Trophoblast cell (in vitro differentiated cells and primary cell): ENCODE results near the gene TBC1D22A.

Experiments
- DNase-seq, 2 donors: peaks; one replicate each; pipeline ENCODE4 v3.0.0-alpha.2; 2016
- H2AFZ ChIP-seq: 2 replicates; pipeline ENCODE4 v1.6.1; 2013; ENCODE audit warnings: low read length, moderate library complexity, mild to moderate bottlenecking; ENCODE audit not compliant: insufficient read depth, poor library complexity
- H2AK5ac ChIP-seq: 2 replicates; pipeline ENCODE4 v1.6.1; 2013; ENCODE audit warnings: mild to moderate bottlenecking, low read length
- H2BK120ac ChIP-seq: 2 replicates; pipeline ENCODE4 v1.6.1; 2013; ENCODE audit warnings: low read length, mild to moderate bottlenecking, moderate library complexity; ENCODE audit not compliant: insufficient read depth, poor library complexity
- H2BK12ac ChIP-seq: 2 replicates; pipeline ENCODE4 v1.6.1; 2013; ENCODE audit warnings: mild to moderate bottlenecking, low read length, moderate library complexity
- H2BK5ac ChIP-seq: 2 replicates; pipeline ENCODE4 v1.6.1; 2013; ENCODE audit warnings: low read length, low read depth, moderate library complexity, mild to moderate bottlenecking; ENCODE audit not compliant: poor library complexity
- H3K14ac ChIP-seq: 2 replicates; pipeline ENCODE4 v1.6.1; 2013; ENCODE audit warnings: mild to moderate bottlenecking, low read length
- H3K18ac ChIP-seq: 2 replicates; pipeline ENCODE4 v1.6.1; 2013; ENCODE audit warnings: mild to moderate bottlenecking, low read length
- H3K23ac ChIP-seq: 2 replicates; pipeline ENCODE4 v1.6.1; 2013; ENCODE audit warnings: low read length
- H3K27ac ChIP-seq: 2 replicates; pipeline ENCODE4 v1.5.1; 2013; ENCODE audit warnings: low read depth, mild to moderate bottlenecking, inconsistent platforms, low read length, moderate library complexity
- H3K27me3 ChIP-seq: 2 replicates; pipeline ENCODE4 v1.6.1; 2013; ENCODE audit warnings: inconsistent platforms, mild to moderate bottlenecking, low read length, moderate library complexity; ENCODE audit not compliant: insufficient read depth
- H3K36me3 ChIP-seq, 2 experiments: 1 replicate in 1 of 2; 2 replicates in 1 of 2; pipeline ENCODE4 v1.6.1; 2013; ENCODE audit warnings: low read length in 2 of 2, mild to moderate bottlenecking in 2 of 2, moderate library complexity in 1 of 2; ENCODE audit not compliant: insufficient read depth in 2 of 2, control insufficient read depth in 1 of 2
- H3K4ac ChIP-seq: 2 replicates; pipeline ENCODE4 v1.6.1; 2013; ENCODE audit warnings: low read depth, mild to moderate bottlenecking, low read length, moderate library complexity
- H3K4me1 ChIP-seq, 2 experiments: 1 replicate in 1 of 2; 2 replicates in 1 of 2; pipeline ENCODE4 v1.6.1; 2013; ENCODE audit warnings: low read length in 2 of 2, mild to moderate bottlenecking in 2 of 2, moderate library complexity in 1 of 2; ENCODE audit not compliant: insufficient read depth in 2 of 2, control insufficient read depth in 1 of 2
- H3K4me2 ChIP-seq: 2 replicates; pipeline ENCODE4 v1.6.1; 2013; ENCODE audit warnings: inconsistent platforms, mild to moderate bottlenecking, low read length, moderate library complexity
- H3K4me3 ChIP-seq: 2 replicates; pipeline ENCODE4 v1.5.1; 2013; ENCODE audit warnings: mild to moderate bottlenecking, low read depth, low read length, inconsistent platforms
- H3K79me1 ChIP-seq: one replicate; pipeline ENCODE4 v1.6.1; 2013; ENCODE audit warnings: low read length
- H3K79me2 ChIP-seq: 2 replicates; pipeline ENCODE4 v1.6.1; 2013; ENCODE audit warnings: low read length, mild to moderate bottlenecking; ENCODE audit not compliant: control insufficient read depth, insufficient read depth, poor library complexity
- H3K9ac ChIP-seq: 2 replicates; pipeline ENCODE4 v1.6.1; 2013; ENCODE audit warnings: mild to moderate bottlenecking, low read length
- H3K9me3 ChIP-seq: 2 replicates; pipeline ENCODE4 v1.6.1; 2013; ENCODE audit warnings: low read depth, mild to moderate bottlenecking, control low read depth, inconsistent platforms, low read length; ENCODE audit not compliant: insufficient read depth
- H4K12ac ChIP-seq: 2 replicates; pipeline ENCODE4 v1.6.1; 2013; ENCODE audit warnings: low read depth, mild to moderate bottlenecking, low read length, moderate library complexity
- H4K8ac ChIP-seq: 2 replicates; pipeline ENCODE4 v1.6.1; 2013; ENCODE audit warnings: low read depth, mild to moderate bottlenecking, low read length, moderate library complexity
- H4K91ac ChIP-seq: one replicate; pipeline ENCODE4 v1.6.1; 2013; ENCODE audit warnings: low read depth, mild to moderate bottlenecking, low read length, moderate library complexity
- WGBS: extraction: QIAGEN DNeasy Blood & Tissue Kit; methylation state at CpG from one replicate; pipeline ENCODE4 v1.1.7; 2013; ENCODE audit warnings: missing lambda C conversion rate; ENCODE audit not compliant: insufficient read length, insufficient coverage; ENCODE audit errors: extremely low coverage; 5-methylcytosine and 5-hydroxymethylcytosine counted together

TBC1D22A gene

GRCh38 chr22:47148956-47149728 lies 386.7 kb downstream of the TBC1D22A start:
- H3K9me3 ChIP-seq = no peaks in the 10 kb centered on the region
- no peak overlapping the region for H3K18ac ChIP-seq
- H3K27ac ChIP-seq = no peak overlapping the region
- no peak overlapping the region for H2BK12ac ChIP-seq
- DNase-seq = no peak
- no peak overlapping the region for H4K12ac ChIP-seq
- no CpG with 5 or more reads among the region's 31 CpGs for WGBS
- H2AK5ac ChIP-seq = no peak overlapping the region
- no peak overlapping the region for H3K9ac ChIP-seq
- no peak overlapping the region for H4K91ac ChIP-seq
- no peak overlapping the region for H4K8ac ChIP-seq
- H3K4me2 ChIP-seq = no peak overlapping the region
- H3K27me3 ChIP-seq = no peaks in the 10 kb centered on the region
- H3K79me1 ChIP-seq = peaks cover 3% of the 10 kb centered on the region
- no peak overlapping the region for H3K14ac ChIP-seq
- H3K4ac ChIP-seq = no peak overlapping the region
- no peaks in the 10 kb centered on the region for H3K79me2 ChIP-seq
- H2AFZ ChIP-seq = no peak overlapping the region
- H2BK120ac ChIP-seq = no peak overlapping the region
- no peak overlapping the region for H3K23ac ChIP-seq
- peaks cover 8 to 10% of the 10 kb centered on the region in 2 experiments for H3K4me1 ChIP-seq
- H3K36me3 ChIP-seq = no peaks in the 10 kb centered on the region
- H3K4me3 ChIP-seq = no peak overlapping the region
- H2BK5ac ChIP-seq = no peak overlapping the region

DNA sequence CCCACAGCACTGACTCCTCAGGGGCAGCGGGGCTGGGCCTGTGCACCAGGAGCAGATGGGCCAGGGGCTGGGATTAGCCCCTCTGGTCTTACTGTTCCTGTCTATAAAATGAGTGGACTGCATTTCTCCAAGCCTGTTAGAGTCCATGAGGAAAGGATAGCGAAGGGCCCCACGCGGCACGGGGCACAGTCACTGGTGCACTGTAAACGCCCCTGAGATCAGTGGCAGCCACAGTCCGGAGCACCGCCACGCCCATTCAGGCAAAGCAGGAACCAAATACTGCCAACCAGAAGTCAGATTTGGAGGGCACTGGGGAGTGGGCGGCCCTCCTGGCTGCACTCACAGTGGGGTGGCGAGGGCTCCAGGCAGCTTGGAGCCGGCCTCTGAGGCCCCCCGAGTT lies 387.5 kb downstream of the TBC1D22A start:
- H3K23ac ChIP-seq = no peak overlapping the region
- no peak overlapping the region for H2BK12ac ChIP-seq
- no peak overlapping the region for H2AK5ac ChIP-seq
- no peak overlapping the region for H3K14ac ChIP-seq
- H3K27ac ChIP-seq = no peak overlapping the region
- H3K18ac ChIP-seq = no peak overlapping the region
- no peaks in the 10 kb centered on the region for H3K9me3 ChIP-seq
- DNase-seq = no peak
- H2BK120ac ChIP-seq = no peak overlapping the region
- peaks cover 3% of the 10 kb centered on the region for H3K79me1 ChIP-seq
- H3K79me2 ChIP-seq = no peaks in the 10 kb centered on the region
- WGBS = no CpG with 5 or more reads among the region's 13 CpGs
- no peaks in the 10 kb centered on the region for H3K36me3 ChIP-seq
- H3K4ac ChIP-seq = no peak overlapping the region
- H3K4me3 ChIP-seq = no peak overlapping the region
- no peak overlapping the region for H4K8ac ChIP-seq
- H3K27me3 ChIP-seq = no peaks in the 10 kb centered on the region
- H2AFZ ChIP-seq = no peak overlapping the region
- no peak overlapping the region for H3K9ac ChIP-seq
- no peak overlapping the region for H4K91ac ChIP-seq
- no peak overlapping the region for H4K12ac ChIP-seq
- no peak overlapping the region for H2BK5ac ChIP-seq
- H3K4me2 ChIP-seq = no peak overlapping the region
- peaks cover 8 to 10% of the 10 kb centered on the region in 2 experiments for H3K4me1 ChIP-seq

DNA sequence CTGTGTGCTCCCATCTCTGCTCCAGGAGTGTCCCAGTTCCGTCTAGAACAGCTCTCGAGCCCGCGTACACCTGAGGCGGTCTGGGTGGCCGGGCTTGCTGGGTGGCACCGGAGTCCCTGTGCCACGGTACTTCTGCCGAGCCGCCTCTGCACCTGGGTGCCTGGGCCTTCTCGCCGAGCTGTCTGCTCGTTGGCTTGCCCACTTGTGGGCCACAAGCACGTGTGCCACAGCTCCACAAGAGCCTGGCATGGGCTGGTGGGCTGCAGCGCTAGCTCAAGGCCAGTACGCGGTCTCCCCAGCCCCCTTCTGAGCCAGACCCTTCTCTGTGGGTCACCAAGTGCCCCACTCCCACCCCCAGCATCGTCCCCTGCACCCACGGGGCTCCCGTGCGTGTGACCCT lies 388.0 kb downstream of the TBC1D22A start:
- H3K27me3 ChIP-seq = no peaks in the 10 kb centered on the region
- WGBS = no CpG with 5 or more reads among the region's 21 CpGs

GRCh38 chr22:47151064-47151463 lies 388.6 kb downstream of the TBC1D22A start:
- Histone ChIP-seq H3K4me3 (no peak overlapping the region), H2AK5ac (no peak overlapping the region), H4K91ac (no peak overlapping the region), H3K79me1 (peaks cover 3% of the 10 kb centered on the region), H3K79me2 (no peaks in the 10 kb centered on the region), H3K9me3 (no peaks in the 10 kb centered on the region), H3K27me3 (no peaks in the 10 kb centered on the region), H3K4me1 (peaks cover 8 to 10% of the 10 kb centered on the region in 2 experiments), H4K12ac (no peak overlapping the region), H3K18ac (no peak overlapping the region), H3K36me3 (no peaks in the 10 kb centered on the region), H3K27ac (no peak overlapping the region), H4K8ac (no peak overlapping the region), H3K4ac (no peak overlapping the region), H2BK120ac (no peak overlapping the region), H2BK12ac (no peak overlapping the region), H3K23ac (no peak overlapping the region), H3K4me2 (no peak overlapping the region), H2AFZ (no peak overlapping the region), H3K14ac (peak overlapping the region; percentile 5), H3K9ac (no peak overlapping the region), H2BK5ac (no peak overlapping the region)
- no CpG with 5 or more reads among the region's 19 CpGs for WGBS
- no peak for DNase-seq

More for the DNA sequence above, 388.0 kb downstream of the TBC1D22A start:
- Histone ChIP-seq H4K8ac (no peak overlapping the region), H4K12ac (no peak overlapping the region), H3K23ac (no peak overlapping the region), H3K79me2 (no peaks in the 10 kb centered on the region), H3K36me3 (no peaks in the 10 kb centered on the region), H3K4ac (no peak overlapping the region), H2AK5ac (no peak overlapping the region), H2BK120ac (no peak overlapping the region), H4K91ac (no peak overlapping the region), H3K4me1 (peaks cover 8 to 10% of the 10 kb centered on the region in 2 experiments), H3K9me3 (no peaks in the 10 kb centered on the region), H3K14ac (no peak overlapping the region), H3K4me2 (no peak overlapping the region), H3K4me3 (no peak overlapping the region), H2BK12ac (no peak overlapping the region), H2AFZ (no peak overlapping the region), H3K9ac (no peak overlapping the region), H3K79me1 (peaks cover 3% of the 10 kb centered on the region), H2BK5ac (no peak overlapping the region), H3K18ac (no peak overlapping the region), H3K27ac (no peak overlapping the region)
- DNase-seq = no peak
